Measurements from ENCODE around the gene LUZP4. TPM values are rescaled to one million over a fixed set of nuclear protein-coding genes. Genes with fewer than 3 reads are reported as not detected.
"Not testable (repeated sequence)": the region's sequence is repeated elsewhere in the genome, so short reads cannot be mapped to it uniquely, and the experiment has no call there.

Gene LUZP4
- total RNA-seq, 1 donor from 2014 or later: not detected

DNA sequence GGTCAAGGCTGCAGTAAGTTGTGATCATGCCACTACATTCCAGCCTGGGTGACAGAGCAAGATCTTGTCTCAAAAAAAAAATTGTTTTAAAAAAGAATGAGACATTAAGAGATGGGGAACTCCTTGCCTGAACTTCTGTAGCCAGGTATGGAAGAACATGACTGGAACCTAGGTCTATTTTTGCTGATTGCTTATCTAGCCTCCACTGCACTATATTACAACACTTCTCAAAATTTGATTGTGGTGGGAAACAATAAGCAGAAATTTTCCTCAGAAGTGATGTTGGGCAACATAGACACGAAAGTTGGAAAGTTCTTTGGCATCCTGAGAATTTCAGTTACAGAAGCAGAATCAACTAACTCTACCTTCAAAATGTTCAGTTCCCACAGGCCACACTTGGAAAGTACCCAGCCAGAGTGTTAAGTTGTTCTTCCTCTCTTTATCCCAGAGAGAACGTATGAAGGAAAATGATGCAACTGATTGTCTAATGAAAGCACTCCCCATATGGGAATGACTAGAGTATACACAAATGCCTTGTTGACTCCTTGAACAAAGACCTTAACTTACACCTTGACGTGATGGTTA is 50.0 kb downstream of the LUZP4 start:
- H3K36me3 ChIP-seq (ENCODE audit: control insufficient read depth, insufficient read depth, low read length): no peaks in the 10 kb centered on the region
- no peak for DNase-seq (ENCODE audit: low read depth)
- no peak for TF ChIP-seq CTCF (IDR thresholded peaks at IDR 0.05; ENCODE audit: insufficient read depth, low read length, poor library complexity, severe bottlenecking)
- H3K27me3 ChIP-seq (ENCODE audit: control insufficient read depth, insufficient read depth, low read length): no peaks in the 10 kb centered on the region
- no peak overlapping the region for H3K4me3 ChIP-seq (ENCODE audit: low read depth, low read length)

GRCh38 chrX:115341421-115341820 is 51.9 kb downstream of the LUZP4 start:
- TF ChIP-seq CTCF (IDR thresholded peaks at IDR 0.05; ENCODE audit: insufficient read depth, low read length, poor library complexity, severe bottlenecking): no peak

DNA sequence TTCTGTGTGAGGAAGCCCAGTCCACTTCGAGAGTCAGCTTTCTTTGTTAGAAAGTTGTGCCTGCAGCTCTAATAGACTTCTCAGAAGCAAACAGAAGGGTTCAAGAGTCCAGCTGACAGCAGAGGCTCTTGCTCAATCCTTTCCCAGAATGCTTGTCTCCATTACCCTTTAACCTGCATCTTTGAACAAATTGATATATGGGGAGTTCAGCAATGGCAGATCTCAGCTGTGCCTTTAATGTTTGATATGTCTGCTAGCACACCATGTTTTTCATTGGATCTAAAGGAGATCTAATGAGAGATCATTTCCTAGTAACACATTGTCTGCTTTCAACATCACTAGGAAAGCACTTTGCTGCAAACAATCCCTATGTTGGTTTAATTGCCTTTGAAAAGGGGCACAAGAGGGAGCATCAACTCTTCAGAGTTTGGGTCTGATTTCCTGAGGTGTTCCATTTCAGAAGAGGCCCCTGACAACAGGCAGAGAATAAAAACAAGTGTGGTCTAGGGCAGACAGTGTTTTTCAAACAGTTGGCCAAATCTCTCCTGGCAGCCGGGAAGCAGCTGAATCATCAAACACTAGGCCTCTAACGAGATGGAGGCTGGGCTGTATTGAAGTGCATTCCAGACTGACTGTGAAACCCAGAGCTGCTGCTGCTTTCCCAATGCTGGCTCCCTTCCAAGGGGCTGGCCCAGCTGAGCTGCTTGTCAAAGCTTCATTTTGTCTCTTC is 55.5 kb downstream of the LUZP4 start:
- H3K27me3 ChIP-seq (ENCODE audit: control insufficient read depth, insufficient read depth, low read length): no peaks in the 10 kb centered on the region
- TF ChIP-seq CTCF (IDR thresholded peaks at IDR 0.05; ENCODE audit: insufficient read depth, low read length, poor library complexity, severe bottlenecking): no peak
- H3K4me3 ChIP-seq (ENCODE audit: low read depth, low read length): no peak overlapping the region
- no peaks in the 10 kb centered on the region for H3K36me3 ChIP-seq (ENCODE audit: control insufficient read depth, insufficient read depth, low read length)
- DNase-seq (ENCODE audit: low read depth): peak; percentile 83

More at GRCh38 chrX:115341421-115341820, 51.9 kb downstream of the LUZP4 start:
- no peak overlapping the region for H3K4me3 ChIP-seq (ENCODE audit: low read depth, low read length)
- H3K27me3 ChIP-seq (ENCODE audit: control insufficient read depth, insufficient read depth, low read length): no peaks in the 10 kb centered on the region
- DNase-seq (ENCODE audit: low read depth): no peak
- H3K36me3 ChIP-seq (ENCODE audit: control insufficient read depth, insufficient read depth, low read length): no peaks in the 10 kb centered on the region

DNA sequence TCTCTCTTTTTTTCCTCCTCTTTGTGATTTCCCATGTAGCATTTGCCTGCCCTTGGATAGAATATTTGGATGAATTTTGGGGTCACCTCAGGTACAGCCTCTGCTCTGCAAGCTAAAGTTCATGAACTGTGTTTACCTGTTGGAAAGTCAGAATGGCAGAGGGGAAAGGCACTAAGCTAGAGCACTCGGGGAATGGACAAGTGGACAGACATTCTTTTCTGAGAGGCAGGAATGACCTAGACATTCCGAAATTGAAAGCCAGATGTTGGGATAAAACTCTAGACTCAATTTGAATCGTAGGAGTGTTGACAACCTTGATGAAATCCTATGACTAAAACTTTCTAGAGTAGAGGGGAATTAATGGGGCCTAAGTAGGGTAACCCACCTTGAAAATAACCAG is 56.1 kb downstream of the LUZP4 start:
- no peak for DNase-seq (ENCODE audit: low read depth)
- Histone ChIP-seq H3K27me3 (ENCODE audit: control insufficient read depth, insufficient read depth, low read length) (no peaks in the 10 kb centered on the region), H3K4me3 (ENCODE audit: low read depth, low read length) (no peak overlapping the region), H3K36me3 (ENCODE audit: control insufficient read depth, insufficient read depth, low read length) (no peaks in the 10 kb centered on the region)
- TF ChIP-seq CTCF (IDR thresholded peaks at IDR 0.05; ENCODE audit: insufficient read depth, low read length, poor library complexity, severe bottlenecking): no peak

DNA sequence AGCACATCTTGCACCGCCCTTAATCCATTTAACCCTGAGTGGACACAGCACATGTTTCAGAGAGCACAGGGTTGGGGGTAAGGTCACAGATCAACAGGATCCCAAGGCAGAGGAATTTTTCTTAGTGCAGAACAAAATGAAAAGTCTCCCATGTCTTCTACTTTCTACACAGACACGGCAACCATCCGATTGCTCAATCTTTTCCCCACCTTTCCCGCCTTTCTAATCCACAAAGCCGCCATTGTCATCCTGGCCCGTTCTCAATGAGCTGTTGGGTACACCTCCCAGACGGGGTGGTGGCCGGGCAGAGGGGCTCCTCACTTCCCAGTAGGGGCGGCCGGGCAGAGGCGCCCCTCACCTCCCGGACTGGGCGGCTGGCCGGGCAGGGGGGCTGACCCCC is 57.2 kb downstream of the LUZP4 start:
- not testable (repeated sequence) for H3K4me3 ChIP-seq (ENCODE audit: low read depth, low read length); DNase-seq (ENCODE audit: low read depth)

DNA sequence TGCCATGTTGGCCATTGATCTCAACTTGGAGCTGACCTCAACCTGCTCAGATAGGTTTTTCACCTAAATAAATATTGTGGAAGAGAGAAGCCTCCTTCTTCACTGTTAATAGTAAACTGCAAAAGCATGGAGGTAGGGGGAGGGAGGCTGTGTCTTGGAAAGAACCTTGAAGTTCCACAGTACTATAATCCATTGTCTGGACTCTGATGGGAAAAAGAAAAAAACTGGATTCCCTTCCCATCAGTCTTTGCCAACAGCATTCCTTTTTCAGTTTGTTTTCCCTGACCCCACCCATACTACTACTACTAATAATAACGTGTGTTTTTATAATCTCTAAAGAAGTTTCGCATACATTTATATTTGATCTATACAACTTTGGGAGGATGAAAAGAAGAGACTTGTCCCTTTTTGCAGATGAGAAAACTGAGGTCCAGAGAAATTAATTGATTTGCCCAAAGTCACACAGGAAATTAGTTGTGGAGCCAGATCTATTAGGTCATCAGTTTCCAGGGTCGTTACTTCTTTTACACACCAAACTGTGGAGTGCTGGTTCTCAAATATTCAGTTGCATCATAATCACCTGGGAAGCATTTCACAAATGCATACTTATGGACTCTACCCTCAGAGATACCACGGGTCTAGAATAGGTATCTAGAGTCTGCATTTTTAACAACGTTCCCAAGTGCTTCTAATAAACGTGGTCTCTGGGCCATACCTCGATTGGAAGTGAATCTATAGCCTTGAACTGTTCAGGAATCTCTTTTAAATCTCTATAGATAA is 59.1 kb downstream of the LUZP4 start:
- H3K27me3 ChIP-seq (ENCODE audit: control insufficient read depth, insufficient read depth, low read length): no peaks in the 10 kb centered on the region
- no peak overlapping the region for H3K4me3 ChIP-seq (ENCODE audit: low read depth, low read length)
- no peak for TF ChIP-seq CTCF (IDR thresholded peaks at IDR 0.05; ENCODE audit: insufficient read depth, low read length, poor library complexity, severe bottlenecking)
- DNase-seq (ENCODE audit: low read depth): no peak
- no peaks in the 10 kb centered on the region for H3K36me3 ChIP-seq (ENCODE audit: control insufficient read depth, insufficient read depth, low read length)

More for the DNA sequence above, 57.2 kb downstream of the LUZP4 start:
- H3K27me3 ChIP-seq (ENCODE audit: control insufficient read depth, insufficient read depth, low read length); H3K36me3 ChIP-seq (ENCODE audit: control insufficient read depth, insufficient read depth, low read length): not testable (repeated sequence)

All from kidney epithelial cell (primary cell).